NK-92 (cell line): ENCODE data around the gene RFTN1.

Source experiments
- DNase-seq: peaks from one replicate; lab custom pipeline; 2025; ENCODE audit not compliant: unreplicated experiment; lab: John Stamatoyannopoulos, UW

Gene RFTN1, protein sequence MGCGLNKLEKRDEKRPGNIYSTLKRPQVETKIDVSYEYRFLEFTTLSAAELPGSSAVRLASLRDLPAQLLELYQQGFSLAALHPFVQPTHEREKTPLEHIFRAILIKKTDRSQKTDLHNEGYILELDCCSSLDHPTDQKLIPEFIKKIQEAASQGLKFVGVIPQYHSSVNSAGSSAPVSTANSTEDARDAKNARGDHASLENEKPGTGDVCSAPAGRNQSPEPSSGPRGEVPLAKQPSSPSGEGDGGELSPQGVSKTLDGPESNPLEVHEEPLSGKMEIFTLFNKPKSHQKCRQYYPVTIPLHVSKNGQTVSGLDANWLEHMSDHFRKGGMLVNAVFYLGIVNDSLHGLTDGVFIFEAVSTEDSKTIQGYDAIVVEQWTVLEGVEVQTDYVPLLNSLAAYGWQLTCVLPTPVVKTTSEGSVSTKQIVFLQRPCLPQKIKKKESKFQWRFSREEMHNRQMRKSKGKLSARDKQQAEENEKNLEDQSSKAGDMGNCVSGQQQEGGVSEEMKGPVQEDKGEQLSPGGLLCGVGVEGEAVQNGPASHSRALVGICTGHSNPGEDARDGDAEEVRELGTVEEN

DNA sequence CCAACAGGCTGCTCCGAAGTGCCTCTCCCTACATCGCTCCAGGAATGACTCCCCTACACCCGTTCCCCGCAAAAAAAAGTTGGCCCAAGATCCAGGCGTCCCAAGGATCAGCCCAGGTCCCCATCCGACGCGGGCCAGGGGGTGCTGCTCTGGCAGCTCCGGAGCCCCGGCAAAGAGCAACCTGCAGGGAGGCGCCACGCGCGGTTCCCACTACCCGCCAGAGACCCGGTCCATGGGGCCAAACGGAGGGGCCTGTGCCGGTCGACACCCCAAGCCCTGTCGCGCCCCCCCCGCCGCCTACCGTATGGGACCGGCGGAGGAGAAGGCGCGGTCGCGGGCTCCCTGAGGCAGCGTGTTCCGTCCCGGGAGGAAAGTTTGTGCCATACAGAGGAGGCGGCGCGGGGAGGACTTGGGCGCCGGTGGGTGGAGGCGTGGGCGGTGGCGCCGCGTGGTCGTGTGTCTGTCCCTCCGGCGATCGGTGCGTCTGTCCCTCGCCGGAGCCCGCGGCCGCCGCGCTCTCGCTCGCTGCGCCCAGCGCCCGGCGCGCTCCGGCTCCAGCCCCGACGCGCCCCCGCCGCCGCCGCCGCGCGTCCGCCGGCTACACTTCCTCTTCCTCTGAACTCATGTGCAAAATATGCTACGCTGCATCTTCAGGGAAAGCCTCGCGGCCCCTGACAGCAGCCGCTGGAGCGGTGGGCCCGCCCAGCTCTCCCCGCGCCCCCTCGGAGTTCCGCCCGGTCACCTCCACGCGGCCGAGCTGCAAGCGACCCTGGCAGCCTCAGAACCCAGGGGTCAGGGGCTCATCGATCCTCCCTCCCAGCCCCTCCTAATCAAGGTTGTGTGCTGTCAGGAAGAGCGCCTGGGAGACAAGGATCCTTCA lies at the start of gene RFTN1:
Gene RFTN1 (minus strand): TSS at position 559 of the 880 bp plus-strand sequence. CDS start 19,830 bp downstream, outside the sequence.
- no peak for DNase-seq

DNA sequence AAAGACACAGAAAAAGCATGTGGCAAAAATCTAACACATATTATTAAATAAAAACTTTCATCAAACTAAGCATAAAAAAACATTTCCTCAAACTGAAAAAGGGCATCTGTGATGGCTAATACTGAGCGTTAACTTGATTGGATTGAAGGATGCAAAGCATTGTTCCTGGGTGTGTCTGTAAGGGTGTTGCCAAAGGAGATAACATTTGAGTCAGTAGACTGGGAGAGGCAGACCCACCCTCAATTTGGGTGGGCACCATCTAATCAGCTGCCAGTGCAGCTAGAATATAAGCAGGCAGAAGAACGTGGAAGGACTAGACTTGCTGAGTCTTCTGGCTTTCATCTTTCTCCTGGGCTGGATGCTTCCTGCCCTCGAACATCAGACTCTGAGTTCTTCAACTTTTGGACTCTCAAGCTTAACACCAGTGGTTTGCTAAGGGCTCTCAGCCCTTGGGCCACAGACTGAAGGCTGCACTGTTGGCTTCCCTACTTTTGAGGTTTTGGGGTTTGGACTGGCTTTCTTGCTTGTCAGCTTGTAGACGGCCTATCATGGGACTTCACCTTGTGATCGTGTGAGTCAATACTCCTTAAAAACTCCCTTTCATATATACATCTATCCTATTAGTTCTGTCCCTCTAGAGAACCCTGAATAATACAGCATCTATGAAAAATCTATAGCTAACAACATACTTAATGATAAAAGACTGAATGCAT lies 46.3 kb upstream of the RFTN1 start:
- no peak for DNase-seq

DNA sequence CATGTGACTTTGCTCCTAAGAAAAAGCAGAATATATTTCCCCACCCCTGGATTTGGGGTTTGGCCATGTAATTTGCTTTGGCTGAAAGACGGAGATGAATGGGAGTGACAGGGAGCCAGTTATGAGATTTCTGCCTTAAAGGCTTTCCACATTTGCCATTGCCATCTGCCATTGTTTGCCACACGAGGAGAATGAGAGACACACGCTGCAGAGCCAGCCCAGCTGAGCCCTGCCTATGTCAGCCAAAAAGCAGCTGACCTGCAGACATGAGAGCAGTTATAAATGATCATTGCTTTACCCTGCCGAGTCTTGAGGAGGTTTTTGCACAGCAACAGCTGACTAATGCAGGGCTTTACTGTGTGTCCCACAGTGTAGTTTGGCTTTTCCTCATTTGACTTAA lies 40.6 kb upstream of the RFTN1 start:
- no peak for DNase-seq

DNA sequence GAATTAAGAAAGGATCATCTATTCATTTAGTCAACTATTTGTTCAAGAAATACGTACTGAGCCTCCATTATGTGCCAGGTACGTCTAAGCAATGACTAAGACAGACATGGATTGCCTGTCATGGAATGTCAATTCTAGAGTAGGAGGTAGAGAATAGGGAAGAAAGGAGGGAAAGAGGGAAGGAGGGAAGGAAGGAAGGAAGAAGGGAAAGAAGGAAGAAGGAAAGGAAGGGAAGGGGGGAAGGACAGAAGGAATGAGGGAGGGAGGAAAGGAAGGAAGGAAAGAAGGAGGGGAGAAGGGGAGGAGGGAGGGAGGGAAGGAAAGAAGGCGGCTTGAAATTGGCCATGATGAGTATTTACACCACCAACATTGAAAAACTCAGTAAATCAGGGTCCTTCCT lies 39.3 kb upstream of the RFTN1 start:
- no peak for DNase-seq

DNA sequence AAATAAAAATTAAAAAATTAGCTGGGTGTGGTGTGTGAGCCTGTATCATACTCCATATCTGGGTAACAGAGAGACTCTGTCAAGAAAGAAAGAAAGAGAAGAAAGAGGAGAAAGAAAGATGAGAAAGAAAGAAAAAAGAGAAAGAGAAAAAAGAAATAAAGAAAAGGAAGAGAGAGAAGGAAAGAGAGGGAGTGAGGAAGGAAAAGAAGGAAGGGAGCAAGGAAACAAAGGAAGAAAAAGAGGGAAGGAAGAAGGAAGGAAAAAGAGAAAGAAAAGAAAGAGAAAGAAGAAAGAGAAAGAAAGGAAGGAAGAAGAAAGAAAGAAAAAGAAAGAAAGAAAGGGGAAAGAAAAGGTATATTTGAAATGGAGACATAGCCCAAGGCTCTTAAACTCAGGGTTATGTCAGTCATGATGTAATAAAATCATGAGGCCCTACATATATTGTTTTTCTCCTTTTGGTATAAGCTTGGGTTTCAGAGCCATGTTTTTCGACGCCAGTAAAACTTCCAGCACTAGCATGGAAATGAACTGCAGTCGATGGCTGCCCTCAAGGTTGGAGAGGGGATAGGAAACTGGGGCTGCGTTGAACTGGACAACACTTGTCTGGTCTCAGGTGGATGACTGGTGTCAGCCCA lies 38.0 kb upstream of the RFTN1 start:
- DNase-seq = no peak

DNA sequence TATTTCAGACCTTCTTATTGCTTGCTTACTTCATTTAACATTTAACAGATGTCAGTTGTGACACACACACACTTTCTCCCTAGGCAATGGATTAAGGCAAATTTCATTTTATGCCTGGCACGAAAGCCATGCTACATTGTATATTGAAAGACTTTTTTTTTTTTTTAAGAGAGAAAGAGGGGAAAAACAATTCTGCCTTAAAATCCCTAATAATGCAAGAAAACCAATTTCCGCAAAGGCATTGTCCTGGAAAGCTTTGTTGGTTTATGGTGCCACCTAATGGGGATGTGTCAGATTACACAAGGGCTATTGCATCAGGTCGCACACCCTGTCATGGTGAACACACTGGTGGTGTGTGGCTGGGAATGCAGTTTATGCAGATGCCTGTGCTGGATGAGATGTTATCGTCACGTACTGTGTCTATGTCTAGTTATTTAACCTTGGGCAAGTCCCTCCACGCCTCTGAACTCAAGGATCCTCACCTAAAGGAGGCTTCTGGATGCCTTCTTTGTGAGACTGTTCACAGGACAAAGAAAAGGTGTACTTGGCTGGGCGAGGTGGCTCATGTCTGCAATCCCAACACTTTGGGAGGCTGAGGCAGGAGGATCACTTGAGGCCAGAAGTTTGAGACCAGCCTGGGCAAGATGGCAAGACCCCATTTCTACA lies 37.3 kb upstream of the RFTN1 start:
- DNase-seq = no peak

DNA sequence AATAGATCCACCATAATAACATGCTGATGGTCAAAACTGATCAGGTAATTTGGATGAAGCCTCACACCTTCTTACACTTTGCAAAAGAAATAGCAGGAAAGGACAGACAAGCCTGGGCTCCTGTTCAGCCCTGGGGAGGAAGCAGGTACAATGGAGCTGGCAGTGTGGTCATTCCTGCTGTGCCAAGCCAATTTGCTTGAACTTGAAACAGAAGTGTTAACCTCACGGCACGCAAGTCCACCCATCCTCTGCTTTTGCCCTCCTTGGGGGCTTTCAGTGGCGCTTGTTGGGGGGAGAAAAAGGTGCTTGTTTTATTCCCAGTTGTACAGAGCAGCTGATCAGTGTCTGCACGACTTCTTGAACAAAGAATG lies 36.8 kb upstream of the RFTN1 start:
- DNase-seq = no peak

DNA sequence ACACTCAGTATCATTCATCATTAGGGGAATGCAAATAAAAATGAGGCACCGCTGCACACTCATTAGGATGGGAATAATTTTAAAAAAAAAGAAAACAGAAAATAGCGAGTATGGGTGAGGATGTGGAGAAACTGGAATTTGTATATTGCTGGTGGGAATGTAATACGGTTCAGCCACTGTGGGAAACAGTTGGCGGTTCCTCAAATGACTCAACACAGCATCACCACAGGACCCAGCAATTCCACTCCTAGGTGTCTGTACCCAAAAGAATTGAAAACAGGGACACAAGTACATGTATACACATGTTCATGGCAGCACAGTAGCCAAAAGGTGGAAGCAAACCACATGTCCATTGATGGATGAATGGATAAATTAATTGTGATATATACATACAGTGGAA lies 35.2 kb upstream of the RFTN1 start:
- no peak for DNase-seq

DNA sequence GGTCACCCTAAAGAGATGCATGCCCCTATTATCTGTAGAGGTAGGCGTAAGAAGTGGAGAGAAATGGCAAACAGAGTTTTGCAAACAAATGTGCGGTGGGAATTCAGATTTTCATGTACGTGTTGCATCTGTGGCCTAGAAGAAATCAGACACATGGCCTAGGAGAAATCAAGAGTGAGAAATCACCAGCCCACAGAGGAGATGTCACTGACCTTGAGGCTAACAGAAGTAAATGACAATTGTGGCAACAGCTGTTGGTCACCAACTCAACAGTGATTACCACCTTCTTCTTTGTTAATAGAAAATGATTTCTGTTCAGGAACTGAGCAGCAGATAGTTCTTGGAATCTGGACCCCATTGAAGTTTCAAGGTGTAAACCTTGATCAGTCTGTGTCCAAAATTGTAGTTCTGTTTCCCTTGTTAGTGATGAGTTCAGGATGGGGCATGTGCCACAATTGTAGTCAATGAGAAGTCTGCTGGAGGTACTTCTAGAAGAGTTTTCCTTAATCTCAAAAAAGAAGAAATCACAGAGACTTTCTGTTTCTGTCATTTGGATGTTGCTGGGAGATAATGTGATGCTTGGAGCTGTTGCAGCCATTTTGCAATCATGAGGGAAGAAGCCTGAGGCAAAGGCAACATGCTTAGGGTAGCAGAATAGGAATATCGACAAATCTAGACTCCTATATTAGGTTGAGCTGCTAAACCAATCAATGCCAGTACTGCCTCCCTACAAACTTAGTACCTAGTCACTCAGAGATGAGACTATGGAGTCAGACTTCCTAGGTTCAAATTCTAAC lies 34.3 kb upstream of the RFTN1 start:
- no peak for DNase-seq

DNA sequence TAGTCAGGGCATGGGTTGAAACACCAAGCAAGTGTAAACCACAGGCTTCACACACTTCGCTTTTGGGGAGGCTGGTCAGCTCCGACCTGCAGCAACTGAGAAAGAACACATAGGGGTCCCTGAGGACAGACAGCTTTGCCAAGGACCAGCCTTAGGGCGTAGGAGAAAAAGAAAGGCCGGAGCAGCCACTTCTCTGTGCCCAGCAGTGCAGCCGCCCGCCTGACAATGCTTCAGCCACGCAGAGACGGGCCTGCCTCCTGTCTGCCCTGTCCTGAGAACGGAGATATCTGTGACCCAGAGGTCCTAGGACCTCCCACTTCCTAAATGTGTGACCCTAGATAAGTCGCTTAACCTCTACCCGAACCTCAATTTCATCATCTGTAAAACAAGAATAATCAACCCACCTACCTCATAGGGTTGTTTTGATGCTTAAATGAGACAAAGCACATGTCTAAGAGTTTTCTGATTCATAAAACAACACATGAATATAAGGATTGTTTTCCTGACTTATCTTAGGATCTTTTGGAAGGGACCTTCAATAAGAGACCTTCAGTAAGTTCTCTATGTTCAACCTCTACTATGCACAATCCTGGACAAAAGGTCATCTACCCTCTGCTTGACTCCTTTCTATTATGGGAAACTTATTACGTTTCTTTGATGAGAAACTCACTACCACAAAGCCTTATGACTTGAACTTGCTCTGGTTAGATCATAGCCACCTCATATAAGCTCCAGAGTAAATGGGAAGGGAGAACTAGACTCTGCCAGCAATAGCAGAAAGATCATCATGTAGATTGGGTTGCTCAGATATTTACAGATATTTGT lies 32.9 kb upstream of the RFTN1 start:
- no peak for DNase-seq

DNA sequence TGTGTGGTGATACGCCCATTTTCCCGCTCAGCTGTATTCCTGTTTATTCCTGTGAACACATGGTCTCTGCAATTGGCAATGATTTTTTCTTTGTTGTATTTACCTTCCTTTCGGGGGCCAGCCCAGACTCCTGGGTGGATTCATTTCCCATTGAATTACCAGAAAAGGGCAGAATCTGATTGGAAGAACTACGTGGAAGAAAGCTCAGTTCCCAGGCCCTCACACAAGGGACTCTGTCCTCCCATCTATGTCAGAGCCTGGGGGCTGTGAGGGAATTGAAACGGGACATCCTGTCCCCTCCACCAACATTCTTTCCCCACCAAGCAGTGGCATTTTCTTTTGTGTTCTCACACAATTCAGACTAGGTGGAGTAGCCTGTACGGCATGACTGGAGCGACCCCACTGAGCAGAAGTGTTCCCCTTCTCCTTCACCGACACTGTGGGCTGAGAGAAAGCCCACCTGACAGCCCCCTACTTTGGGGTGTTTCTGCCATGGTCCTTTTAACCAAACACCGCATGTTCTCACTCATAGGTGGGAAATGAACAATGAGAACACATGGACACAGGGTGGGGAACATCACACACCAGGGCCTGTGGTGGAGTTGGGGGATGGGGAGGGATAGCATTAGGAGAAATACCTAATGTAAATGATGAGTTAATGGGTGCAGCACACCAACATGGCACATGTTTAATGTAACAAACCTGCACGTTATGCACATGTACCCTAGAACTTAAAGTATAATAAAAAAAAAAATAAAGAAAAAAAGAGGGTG lies 32.1 kb upstream of the RFTN1 start:
- DNase-seq = no peak

DNA sequence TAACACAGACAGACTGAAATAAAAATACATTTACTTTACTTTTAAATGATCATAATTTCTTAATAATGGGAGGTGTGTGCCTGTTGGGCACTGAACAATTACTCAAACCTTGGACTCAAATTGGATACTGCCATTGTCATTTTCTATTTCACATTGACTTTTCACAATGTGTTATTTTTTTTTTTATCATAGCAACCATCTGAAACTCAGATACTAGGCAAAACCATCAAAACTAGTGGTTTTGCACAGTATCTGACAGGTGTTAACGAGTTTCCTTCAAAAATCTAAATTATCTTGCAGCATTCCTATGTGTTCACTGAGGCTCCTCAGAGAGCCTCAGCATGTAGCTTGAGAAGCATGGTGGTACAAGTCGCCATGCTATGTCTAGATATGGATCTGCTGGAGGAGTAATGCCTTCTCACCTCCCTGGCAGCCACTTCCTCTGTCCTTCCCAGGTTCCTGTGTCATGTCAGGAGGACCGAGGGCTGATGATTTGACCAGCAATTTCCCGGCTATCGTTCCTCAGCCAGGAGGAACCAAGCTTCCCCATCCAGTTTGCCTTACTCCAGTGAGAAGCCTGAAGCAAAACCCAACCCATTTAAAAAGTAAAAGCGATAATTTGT lies 29.9 kb upstream of the RFTN1 start:
- DNase-seq = no peak

DNA sequence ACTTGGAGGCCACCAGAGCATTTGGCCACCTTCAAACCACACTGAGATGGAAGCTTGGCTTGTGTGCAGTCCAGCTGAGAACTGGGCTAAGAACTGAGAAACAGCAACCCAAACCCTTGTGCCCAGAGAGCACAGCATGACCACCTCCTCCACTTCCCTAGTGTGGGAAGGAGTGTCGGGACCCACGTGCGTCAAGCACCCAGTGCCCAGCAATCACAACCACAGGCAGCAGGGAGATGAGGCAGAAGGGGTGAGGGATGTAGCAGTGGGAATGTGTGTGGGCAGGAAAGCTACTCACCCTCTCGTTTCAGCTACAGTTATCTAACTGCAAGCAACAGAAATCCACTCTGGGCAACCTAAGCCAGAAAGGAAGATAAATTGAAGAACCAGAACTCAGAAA lies 25.0 kb upstream of the RFTN1 start:
- DNase-seq = no peak

DNA sequence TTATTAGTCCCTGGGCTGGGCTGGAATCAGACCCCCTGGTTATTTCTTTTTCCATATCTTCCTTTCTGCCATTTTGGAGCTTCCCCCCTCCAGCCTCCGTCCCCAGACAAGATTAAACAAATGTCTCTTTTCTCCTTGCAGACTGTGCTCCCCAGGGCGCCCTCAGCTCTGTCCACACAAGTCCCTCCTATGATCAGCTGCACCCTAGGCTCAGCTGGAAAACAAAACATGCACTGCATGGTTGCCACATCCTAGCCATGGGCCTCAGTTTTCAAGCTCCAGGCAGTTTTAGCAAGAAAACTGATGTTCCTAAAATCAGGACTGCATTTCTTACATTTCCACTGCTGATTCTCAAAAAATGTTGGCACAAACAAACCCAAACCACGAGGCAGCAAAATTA lies 23.5 kb upstream of the RFTN1 start:
- no peak for DNase-seq

DNA sequence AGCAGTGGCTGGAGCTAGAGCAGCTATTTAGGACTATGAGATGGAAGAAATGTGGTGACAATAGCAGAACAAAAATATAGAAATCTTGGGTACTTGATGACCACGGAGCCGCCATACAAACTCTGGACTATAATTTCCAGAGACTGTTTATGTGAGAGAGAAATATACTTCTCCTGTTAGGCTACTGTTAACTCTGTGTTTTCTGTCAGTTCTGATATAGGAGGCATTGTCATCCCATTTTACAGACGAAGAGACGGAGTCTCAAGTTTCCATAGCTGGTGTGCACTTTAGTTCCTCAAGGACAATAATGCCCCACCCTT lies 22.8 kb upstream of the RFTN1 start:
- no peak for DNase-seq

DNA sequence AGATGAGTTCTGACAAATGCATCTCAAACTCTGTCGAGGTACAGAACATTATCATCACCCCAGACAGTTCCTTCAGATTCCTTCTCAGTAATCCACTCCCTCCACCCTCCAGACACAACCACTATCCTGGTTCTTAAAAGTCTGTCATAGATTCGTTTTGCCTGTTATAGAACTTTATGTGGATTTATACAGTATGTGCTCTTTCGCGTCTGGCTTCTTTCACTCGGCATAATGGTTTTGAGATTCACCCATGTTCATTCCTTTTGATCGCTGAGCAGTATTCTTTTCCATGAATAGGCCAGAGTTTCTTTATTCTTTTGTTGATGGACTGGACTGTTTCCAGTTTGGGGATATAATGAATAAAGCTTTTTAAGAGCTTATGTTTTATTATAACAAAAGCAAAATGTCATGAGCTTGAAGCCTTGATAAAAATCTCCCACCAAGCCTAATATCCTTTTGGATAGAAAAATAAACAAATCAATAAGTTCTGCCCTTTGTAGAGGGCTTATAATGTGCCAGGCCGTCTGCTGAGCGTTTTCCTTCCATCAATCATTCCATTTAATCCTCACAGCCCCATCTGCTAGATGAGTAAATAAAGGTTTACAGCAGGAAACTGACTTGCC lies 21.3 kb upstream of the RFTN1 start:
- DNase-seq = no peak

DNA sequence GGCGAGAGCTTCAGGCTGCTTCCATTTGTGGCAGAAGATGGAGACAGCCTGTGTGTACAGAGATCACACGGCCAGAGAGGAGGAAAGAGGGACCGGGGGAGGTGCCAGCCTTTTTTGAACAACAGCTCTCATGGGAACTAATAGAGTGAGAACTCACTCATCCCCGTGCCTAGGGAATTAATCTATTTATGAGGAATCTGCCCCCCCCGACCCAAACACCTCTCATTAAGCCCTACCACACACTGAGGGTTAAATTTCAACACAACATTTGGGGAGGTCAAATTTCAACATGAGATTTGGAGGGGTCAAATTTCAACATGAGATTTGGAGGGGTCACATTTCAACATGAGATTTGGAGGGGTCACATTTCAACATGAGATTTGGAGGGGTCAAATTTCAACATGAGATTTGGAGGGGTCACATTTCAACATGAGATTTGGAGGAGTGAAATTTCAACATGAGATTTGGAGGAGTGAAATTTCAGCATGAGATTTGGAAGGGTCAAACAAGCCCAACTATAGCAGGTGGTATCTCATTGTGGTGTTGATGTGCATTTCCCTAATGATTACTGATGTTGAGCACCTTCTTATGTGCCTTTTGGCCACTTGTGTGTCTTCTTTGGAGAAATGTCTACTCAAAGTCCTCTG lies 20.6 kb upstream of the RFTN1 start:
- no peak for DNase-seq
